ENCODE data around the gene EXOC6B. TPM values are rescaled to one million over a fixed set of nuclear protein-coding genes. Genes with fewer than 3 reads are reported as not detected.

EXOC6B gene
- total RNA-seq, 2 experiments from 2014 or later, result 6.2 to 8.3 TPM

GRCh38 chr2:72613931-72614330 is 211.9 kb downstream of the EXOC6B start:
- CTCF ChIA-PET, result interaction anchor here (1.3 to 1.6 kb wide), 2 partner anchors 8 to 34 kb away, joined by 4 to 5 read pairs; no protein-coding TSS in a partner anchor
- no peak for DNase-seq
- H3K4me1 Mint-ChIP-seq (ENCODE audit: low read depth), result peaks cover 3% of the 10 kb centered on the region

GRCh38 chr2:72612614-72613160 is 213.1 kb downstream of the EXOC6B start:
- Mint-ChIP-seq H3K9me3 (peaks cover 9% of the 10 kb centered on the region), H3K27me3 (no peaks in the 10 kb centered on the region), H3K36me3 (ENCODE audit: low read depth) (peaks cover 10% of the 10 kb centered on the region), H3K27ac (no peak overlapping the region), H3K4me1 (ENCODE audit: low read depth) (peaks cover 3% of the 10 kb centered on the region), H3K4me3 (no peak overlapping the region)
- CTCF ChIA-PET, result no interaction called here
- POLR2A ChIA-PET, result interaction anchor here (0.5 kb wide), 1 partner anchor 9 kb away, joined by 3 read pairs; no protein-coding TSS in a partner anchor
- no peak for ATAC-seq
- no peak for DNase-seq
- TF ChIP-seq CTCF (IDR thresholded peaks at IDR 0.05), result no peak
- intact Hi-C loops (cut with micrococcal nuclease), result no loop called here

More at GRCh38 chr2:72613931-72614330, 211.9 kb downstream of the EXOC6B start:
- no peak for ATAC-seq
- no peak overlapping the region for H3K27ac Mint-ChIP-seq
- intact Hi-C loops (cut with micrococcal nuclease), result no loop called here
- no peaks in the 10 kb centered on the region for H3K27me3 Mint-ChIP-seq
- H3K36me3 Mint-ChIP-seq (ENCODE audit: low read depth), result peaks cover 9% of the 10 kb centered on the region
- peaks cover 13% of the 10 kb centered on the region for H3K9me3 Mint-ChIP-seq
- no peak overlapping the region for H3K4me3 Mint-ChIP-seq
- TF ChIP-seq CTCF (IDR thresholded peaks at IDR 0.05), result no peak
- POLR2A ChIA-PET, result no interaction called here

GRCh38 chr2:72607189-72607588 is 218.6 kb downstream of the EXOC6B start:
- DNase-seq, result no peak
- H3K4me3 Mint-ChIP-seq, result no peak overlapping the region
- TF ChIP-seq CTCF (IDR thresholded peaks at IDR 0.05), result no peak
- H3K27me3 Mint-ChIP-seq, result no peaks in the 10 kb centered on the region
- POLR2A ChIA-PET, result no interaction called here
- H3K27ac Mint-ChIP-seq, result no peak overlapping the region
- CTCF ChIA-PET, result no interaction called here
- H3K9me3 Mint-ChIP-seq, result peaks cover 2% of the 10 kb centered on the region
- H3K4me1 Mint-ChIP-seq (ENCODE audit: low read depth), result peaks cover 18% of the 10 kb centered on the region
- peaks cover 3% of the 10 kb centered on the region for H3K36me3 Mint-ChIP-seq (ENCODE audit: low read depth)
- intact Hi-C loops (cut with micrococcal nuclease), result no loop called here
- ATAC-seq, result no peak

- Mint-ChIP-seq H3K27me3 (no peaks in the 10 kb centered on the region), H3K4me3 (no peak overlapping the region), H3K9me3 (peaks cover 2% of the 10 kb centered on the region), H3K4me1 (ENCODE audit: low read depth) (peaks cover 18% of the 10 kb centered on the region), H3K27ac (no peak overlapping the region), H3K36me3 (ENCODE audit: low read depth) (peaks cover 3% of the 10 kb centered on the region)
- DNase-seq, result no peak
- ChIA-PET CTCF (interaction anchor here (0.6 to 1.5 kb wide), 7 partner anchors 9 to 769 kb away, joined by 3 to 5 read pairs (median 3); no protein-coding TSS in a partner anchor), POLR2A (interaction anchor here (0.6 kb wide), 1 partner anchor 45 kb away, joined by 3 read pairs; no protein-coding TSS in a partner anchor)
- no peak for ATAC-seq
- intact Hi-C loops (cut with micrococcal nuclease), result no loop called here
- peak; percentile 78 for TF ChIP-seq CTCF (IDR thresholded peaks at IDR 0.05)
Measured at GRCh38 chr2:72605836-72606442, 219.9 kb downstream of the EXOC6B start.

- peaks cover 18% of the 10 kb centered on the region for H3K4me1 Mint-ChIP-seq (ENCODE audit: low read depth)
- no peak overlapping the region for H3K27ac Mint-ChIP-seq
- no peaks in the 10 kb centered on the region for H3K27me3 Mint-ChIP-seq
- ATAC-seq, result no peak
- TF ChIP-seq CTCF (IDR thresholded peaks at IDR 0.05), result no peak
- peaks cover 2% of the 10 kb centered on the region for H3K9me3 Mint-ChIP-seq
- peaks cover 3% of the 10 kb centered on the region for H3K36me3 Mint-ChIP-seq (ENCODE audit: low read depth)
- intact Hi-C loops (cut with micrococcal nuclease), result no loop called here
- H3K4me3 Mint-ChIP-seq, result no peak overlapping the region
- no peak for DNase-seq
- POLR2A ChIA-PET, result no interaction called here
- CTCF ChIA-PET, result interaction anchor here (1.5 to 1.7 kb wide), 2 partner anchors 24 to 767 kb away, joined by 3 to 5 read pairs; no protein-coding TSS in a partner anchor
Measured at GRCh38 chr2:72604468-72604867, 221.4 kb downstream of the EXOC6B start.

Measured in activated CD8-positive, alpha-beta T cell treated with anti-CD3 and anti-CD28 coated beads for 36 hours (primary cell).